ENCODE results near the gene TMEM59L. TPM values are rescaled to one million over a fixed set of nuclear protein-coding genes. Genes with fewer than 3 reads are reported as not detected.

TMEM59L gene
- total and polyA plus RNA-seq, 4 donors = 0.08 to 0.15 (median 0.08) TPM; not detected in 1

GRCh38 chr19:18644196-18645034 is 31.7 kb downstream of the TMEM59L start:
- H3K9ac ChIP-seq (ENCODE audit: low read depth in 1 of 2, low read length in 2 of 2) = no peak overlapping the region
- no peaks in the 10 kb centered on the region for H3K27me3 ChIP-seq (ENCODE audit: control insufficient read depth in 4 of 4, insufficient read depth in 4 of 4, low read length in 3 of 4)
- no peak overlapping the region for H3K27ac ChIP-seq (ENCODE audit: low read depth in 1 of 2, low read length in 2 of 2)
- no peak for DNase-seq (ENCODE audit: low spot score)
- no peak for TF ChIP-seq ZBTB33 (IDR thresholded peaks at IDR 0.05)
- no peak for TF ChIP-seq REST (IDR thresholded peaks at IDR 0.05)
- TF ChIP-seq HNF4A (conservative IDR thresholded peaks at IDR 0.05) = no peak
- no peak for TF ChIP-seq JUND (IDR thresholded peaks at IDR 0.05)
- TF ChIP-seq RAD21 (IDR thresholded peaks at IDR 0.05) = no peak
- no peak for TF ChIP-seq EGR1 (IDR thresholded peaks at IDR 0.05; ENCODE audit: low read depth in 2 of 2)
- no peak for TF ChIP-seq FOXA2 (IDR thresholded peaks at IDR 0.05)
- no peak for TF ChIP-seq YY1 (IDR thresholded peaks at IDR 0.05)
- TF ChIP-seq FOXA1 (IDR thresholded peaks at IDR 0.05) = no peak
- TF ChIP-seq GABPA (IDR thresholded peaks at IDR 0.05 in 1 of 2, conservative IDR thresholded peaks at IDR 0.05 in 1 of 2) = no peak
- TF ChIP-seq HNF4G (IDR thresholded peaks at IDR 0.05) = no peak
- TF ChIP-seq RXRA (IDR thresholded peaks at IDR 0.05) = no peak
- no peak for TF ChIP-seq CTCF (IDR thresholded peaks at IDR 0.05; ENCODE audit: low read depth, low read length, missing input control)
- no peak for TF ChIP-seq SP1 (IDR thresholded peaks at IDR 0.05)
- no peak for TF ChIP-seq ATF3 (IDR thresholded peaks at IDR 0.05)
- TF ChIP-seq MAX (IDR thresholded peaks at IDR 0.05) = no peak
- TF ChIP-seq TAF1 (conservative IDR thresholded peaks at IDR 0.05) = no peak
- no peak for TF ChIP-seq NR2F2 (IDR thresholded peaks at IDR 0.05)
- H3K9me3 ChIP-seq (ENCODE audit: control insufficient read depth in 4 of 4, low read length in 3 of 4) = no peaks in the 10 kb centered on the region
- no peak overlapping the region for H3K4me3 ChIP-seq (ENCODE audit: low read depth in 1 of 3, low read length in 3 of 3)
- H3K36me3 ChIP-seq (ENCODE audit: control insufficient read depth in 4 of 4, insufficient read depth in 3 of 4, low read depth in 1 of 4, low read length in 3 of 4) = no peaks in the 10 kb centered on the region
- peaks cover 0 to 8% (median 2%) of the 10 kb centered on the region in 4 donors for H3K4me1 ChIP-seq (ENCODE audit: control insufficient read depth in 4 of 4, insufficient read depth in 4 of 4, low read length in 3 of 4)
- WGBS = 76% methylated on average over 15 of the region's 15 CpGs
